ENCODE measurements around the gene TMEM164. TPM values are rescaled to one million over a fixed set of nuclear protein-coding genes. Genes with fewer than 3 reads are reported as not detected.
A peak's percentile ranks its signal among the peaks of the same experiment; 100 is the strongest.

TMEM164 gene
- total RNA-seq, 1 experiment from 2014 or later: 32.6 TPM

- DNase-seq (ENCODE audit: low read depth): no peak
These were observed 68.1 kb downstream of the TMEM164 start for GRCh38 chrX:110070970-110071369.

GRCh38 chrX:110081320-110081719, 78.4 kb downstream of the TMEM164 start:
- DNase-seq (ENCODE audit: low read depth): no peak

GRCh38 chrX:110081740-110082139, 78.8 kb downstream of the TMEM164 start:
- DNase-seq (ENCODE audit: low read depth): peak; percentile 68

DNA sequence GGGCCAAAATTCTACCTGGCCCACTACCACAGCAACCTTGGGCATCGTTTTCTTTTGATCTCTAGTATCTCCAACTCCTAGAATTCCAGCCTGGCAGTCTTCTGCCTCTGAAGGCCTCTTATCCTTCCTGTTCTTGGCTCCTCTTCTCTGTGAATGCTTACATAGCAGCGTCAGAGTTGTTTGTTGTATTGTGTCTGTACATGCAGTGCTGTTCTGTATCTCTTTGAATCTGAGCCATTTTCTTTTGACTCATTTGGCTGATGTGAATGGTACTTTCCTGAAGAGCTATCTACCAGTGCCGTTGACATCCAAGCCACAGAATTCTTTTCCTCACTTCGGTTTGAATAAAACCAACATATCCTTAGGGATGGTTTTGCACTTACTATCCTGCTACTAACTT, 79.2 kb downstream of the TMEM164 start:
- DNase-seq (ENCODE audit: low read depth): peak; percentile 83

- peak; percentile 66 for DNase-seq (ENCODE audit: low read depth)
These were observed 83.4 kb downstream of the TMEM164 start for GRCh38 chrX:110086162-110086915.

GRCh38 chrX:110086916-110087484, 84.1 kb downstream of the TMEM164 start:
- peak; percentile 96 for DNase-seq (ENCODE audit: low read depth)

DNA sequence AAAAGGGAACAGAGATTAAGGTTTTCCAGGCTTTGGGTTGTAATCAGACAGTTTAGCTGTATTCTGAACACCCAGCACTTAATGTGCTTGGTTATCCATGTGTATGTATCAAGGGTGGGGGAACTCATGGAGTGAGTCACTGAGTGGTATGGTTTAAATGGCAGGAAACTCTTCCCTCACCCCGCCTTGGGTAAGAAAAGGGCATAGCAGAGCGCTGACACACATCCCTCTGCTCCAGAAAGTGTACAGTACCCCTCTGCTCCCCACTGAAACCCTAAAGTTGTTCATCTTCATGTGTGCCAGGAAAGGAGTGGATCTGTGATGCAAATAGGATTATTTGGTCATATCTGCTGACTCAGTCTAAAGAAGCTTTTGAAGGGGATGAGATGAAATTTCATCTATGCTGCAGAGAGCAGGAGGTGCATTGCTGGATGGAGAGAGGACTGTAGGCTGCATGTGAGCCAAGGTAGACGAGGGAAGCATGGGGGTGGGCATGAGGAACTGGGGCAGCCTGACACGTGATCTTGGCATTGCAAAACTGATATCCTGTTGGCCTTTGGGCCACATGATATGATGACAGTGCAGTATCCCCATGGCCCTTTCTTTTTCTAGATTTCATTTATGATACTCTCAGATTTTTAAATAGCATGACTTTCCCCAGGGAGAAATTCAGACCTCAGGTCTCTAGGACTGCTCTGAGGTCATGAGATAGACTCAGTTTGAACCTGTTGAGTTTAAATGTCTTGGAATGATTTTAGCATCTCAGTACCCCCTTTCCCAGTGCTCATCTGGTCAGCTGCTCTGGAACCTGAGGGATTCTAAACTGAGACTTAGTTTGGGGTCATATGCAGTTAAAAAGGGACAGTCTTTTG, 84.8 kb downstream of the TMEM164 start:
- DNase-seq (ENCODE audit: low read depth): peak; percentile 97

DNA sequence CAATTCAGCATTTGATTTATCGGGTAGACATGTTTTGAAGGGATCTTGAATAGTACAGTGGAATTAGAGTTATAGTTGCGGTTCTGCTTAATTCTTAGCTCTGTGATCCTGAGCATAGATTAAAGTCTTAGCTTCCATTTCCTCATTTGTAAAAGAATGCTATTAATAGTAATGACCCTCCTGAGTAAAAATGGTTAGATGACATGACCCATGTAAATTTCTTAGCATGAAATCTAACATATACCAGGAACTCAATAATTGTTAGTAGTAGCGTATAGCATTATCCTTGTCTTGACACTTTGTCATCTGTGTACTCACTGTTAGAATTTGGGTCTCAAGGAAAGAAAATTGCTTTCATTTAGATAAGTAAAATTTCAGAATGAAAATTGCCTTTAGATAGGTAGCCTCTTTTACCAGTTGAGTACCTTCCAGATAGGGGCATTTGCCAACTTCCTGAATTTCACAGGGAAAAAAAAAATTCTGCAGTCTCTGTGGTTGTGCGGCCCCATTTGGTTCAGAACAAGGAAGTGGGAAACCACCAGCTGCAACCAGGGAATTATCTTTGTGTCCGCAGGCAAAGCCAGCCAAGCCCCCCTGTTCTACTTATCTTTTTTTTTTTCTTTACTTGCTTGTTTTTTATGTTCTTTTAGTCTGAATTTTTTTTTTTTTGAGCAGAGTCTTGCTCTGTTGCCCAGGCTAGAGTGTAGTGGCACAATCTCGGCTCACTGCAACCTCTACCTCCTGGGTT, 86.9 kb downstream of the TMEM164 start:
- peak; percentile 47 for DNase-seq (ENCODE audit: low read depth)

DNA sequence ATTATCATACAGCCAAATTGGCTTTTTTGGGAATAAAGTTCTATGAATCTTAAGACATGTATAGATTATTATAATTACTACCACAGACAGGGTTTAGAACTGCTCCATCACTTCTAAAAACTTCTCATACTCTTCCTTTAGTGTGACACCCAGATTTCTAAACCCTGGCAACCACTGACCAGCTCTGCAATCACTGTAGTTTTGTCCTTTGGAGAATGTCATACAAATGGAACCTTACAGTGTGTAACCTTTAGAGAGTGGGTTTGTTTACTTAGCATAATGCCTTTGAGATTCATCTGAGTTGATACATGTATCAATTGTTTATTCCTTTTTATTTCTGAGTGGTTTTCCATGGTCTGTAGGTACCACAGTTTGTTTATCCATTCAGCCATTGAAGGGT, 95.0 kb downstream of the TMEM164 start:
- DNase-seq (ENCODE audit: low read depth): peak; percentile 27

- DNase-seq (ENCODE audit: low read depth): no peak
These were observed 100.4 kb downstream of the TMEM164 start for GRCh38 chrX:110103344-110103743.

DNA sequence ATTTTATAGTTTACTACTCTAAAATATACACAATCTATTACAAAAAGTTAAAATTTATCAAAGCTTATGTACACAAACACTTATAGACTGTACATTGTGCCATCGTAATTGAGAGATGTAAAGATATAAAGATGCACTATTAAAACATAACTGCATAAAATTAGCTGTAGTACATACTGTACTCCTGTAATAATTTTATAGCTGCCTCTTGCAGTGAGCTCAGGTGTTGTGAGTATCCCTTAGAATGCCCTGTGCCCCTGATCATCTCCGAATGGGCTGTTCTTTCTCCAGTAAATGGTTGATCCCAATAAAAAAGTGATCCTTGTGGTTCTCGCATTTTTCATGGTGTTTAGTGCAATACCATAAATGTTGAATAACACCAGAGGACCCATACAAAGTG, 101.2 kb downstream of the TMEM164 start:
- DNase-seq (ENCODE audit: low read depth): no peak

DNA sequence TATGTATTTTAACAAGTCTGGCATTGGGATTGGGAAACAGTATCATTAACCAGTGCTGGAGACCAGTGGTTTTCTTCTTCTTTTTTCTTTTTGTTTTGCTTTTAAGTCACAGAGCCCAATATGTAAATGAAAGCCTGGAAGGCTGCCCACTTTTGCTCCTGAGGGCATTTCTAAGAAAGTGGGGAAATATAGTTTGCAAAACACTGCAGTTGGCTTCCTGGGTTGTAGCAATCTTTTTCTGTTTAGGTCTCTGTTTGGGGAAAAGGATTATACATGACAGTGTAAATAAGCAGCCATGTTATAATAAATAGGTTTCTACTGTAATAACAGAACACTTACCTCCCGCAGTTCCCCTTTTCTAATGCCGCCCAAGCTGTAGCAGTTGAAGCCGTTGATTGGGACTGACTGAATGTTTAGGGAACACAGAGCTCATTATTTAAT, 105.5 kb downstream of the TMEM164 start:
- DNase-seq (ENCODE audit: low read depth): peak; percentile 45

DNA sequence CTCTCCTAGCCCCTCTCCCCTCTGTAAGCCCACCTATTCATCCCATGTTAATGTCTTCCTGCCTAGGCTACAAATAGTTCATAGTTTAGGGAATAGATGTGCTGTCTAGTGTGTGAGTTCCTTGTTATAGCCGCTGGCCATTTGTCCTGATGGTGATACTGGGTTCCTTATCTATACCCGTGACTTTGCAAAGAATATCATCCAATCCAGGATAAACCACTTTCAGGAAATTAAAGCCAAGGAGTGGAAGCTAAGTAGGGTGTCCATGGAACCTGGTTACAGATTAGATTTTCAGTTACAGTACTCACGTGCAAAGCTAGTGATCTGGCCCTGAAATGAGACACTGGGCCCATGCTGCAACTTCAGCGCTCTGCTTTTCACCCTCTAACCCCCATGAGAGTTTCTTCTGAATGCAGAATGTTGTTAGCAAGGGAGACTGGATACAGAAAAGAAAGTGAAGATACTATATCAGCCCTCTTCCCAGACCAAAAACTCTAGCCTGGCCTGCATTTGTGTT, 111.4 kb downstream of the TMEM164 start:
- no peak for DNase-seq (ENCODE audit: low read depth)

- no peak for DNase-seq (ENCODE audit: low read depth)
These were observed 113.4 kb downstream of the TMEM164 start for GRCh38 chrX:110116066-110116980.

DNA sequence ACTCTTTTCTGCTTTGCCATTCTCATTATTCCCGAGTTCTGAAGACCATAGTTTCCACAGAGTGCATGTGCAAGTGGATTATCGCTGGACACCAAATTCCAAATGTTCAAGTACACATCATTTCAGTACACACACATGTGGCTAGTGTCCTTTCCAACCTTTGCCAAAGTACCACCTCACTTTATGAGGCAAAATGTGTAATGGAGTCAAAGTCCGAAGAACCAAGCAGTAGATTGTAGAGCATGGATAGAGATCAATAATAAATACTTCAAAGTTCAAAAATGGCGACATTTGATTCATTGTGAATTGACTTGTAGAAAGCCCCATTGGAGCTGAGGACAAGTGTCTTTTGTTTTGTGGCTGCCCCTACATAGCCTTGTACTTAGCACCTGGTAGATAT, 115.6 kb downstream of the TMEM164 start:
- no peak for DNase-seq (ENCODE audit: low read depth)

DNA sequence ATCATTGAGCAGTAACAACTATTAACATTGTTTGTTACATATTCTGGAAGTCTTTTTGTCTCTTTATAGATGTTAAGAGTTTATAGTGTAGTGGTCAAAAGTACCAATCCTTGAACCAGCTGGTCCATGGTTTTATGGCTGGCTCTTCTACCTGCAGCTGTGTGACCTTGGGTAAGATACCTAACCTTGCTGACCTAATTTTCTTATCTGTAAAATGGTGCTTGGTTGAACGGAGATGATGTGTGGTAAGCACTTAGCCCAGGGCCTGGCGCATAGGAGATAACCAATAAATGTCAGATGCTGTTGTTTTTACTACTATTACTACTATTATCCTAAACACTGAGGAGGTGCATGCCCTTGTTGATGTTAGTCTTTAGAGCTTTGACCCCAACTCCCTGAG, 116.6 kb downstream of the TMEM164 start:
- DNase-seq (ENCODE audit: low read depth): no peak

DNA sequence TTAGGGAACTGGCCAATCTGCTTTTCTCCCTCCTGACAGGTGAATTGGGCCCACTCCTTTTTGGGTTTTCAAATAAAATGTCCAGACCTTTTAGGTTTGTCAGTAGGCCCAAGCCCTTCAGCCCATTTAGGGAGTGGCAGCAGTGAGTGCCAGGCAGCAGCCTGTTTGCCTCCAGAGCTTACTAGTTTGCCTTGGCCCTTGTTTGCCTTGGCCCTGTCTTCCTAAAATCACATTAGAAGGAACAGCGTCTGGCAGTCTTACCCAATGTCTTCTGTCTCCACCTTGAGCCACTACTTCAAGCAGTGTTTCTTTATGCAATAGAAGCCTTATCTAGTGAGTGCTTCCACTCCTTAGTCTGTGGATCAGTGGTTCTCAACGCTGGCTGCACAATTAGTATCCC, 117.1 kb downstream of the TMEM164 start:
- no peak for DNase-seq (ENCODE audit: low read depth)

GRCh38 chrX:110123331-110123782, 120.4 kb downstream of the TMEM164 start:
- no peak for DNase-seq (ENCODE audit: low read depth)

- peak; percentile 11 for DNase-seq (ENCODE audit: low read depth)
These were observed 122.7 kb downstream of the TMEM164 start for GRCh38 chrX:110125446-110126162.

DNA sequence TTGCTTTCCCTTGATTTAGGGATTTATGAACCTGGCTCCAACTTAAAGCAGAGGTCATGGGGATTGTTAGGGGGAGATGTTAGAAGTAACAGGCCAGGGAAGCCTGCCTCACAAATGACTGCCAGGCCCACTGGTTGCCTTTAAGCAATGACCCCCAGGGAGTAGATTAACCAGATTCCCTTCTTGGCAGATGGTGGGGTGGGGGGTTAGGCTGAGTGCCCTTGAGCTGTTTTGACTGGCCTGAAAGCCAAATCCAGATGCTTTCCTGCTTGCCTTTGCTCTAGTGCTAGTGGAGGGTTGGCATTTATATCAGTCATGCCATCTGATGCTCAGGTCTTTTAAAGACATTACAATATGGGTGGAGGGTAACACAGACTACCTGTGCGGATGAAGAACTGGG, 128.1 kb downstream of the TMEM164 start:
- no peak for DNase-seq (ENCODE audit: low read depth)
